ENCODE data around the gene GUCA2A.

Gene GUCA2A

GRCh38 chr1:42152907-42153600 is 11.5 kb downstream of the GUCA2A start, which contains the start of gene GUCA2B:
Gene GUCA2B (plus strand): TSS chr1:42153410. CDS start chr1:42153451, 41 bp downstream.
- no peak for DNase-seq (ENCODE audit: low read depth)
- H3K4me3 ChIP-seq (replicated peaks; ENCODE audit: low read depth, low read length): no peak within 1 kb of the TSS
- no peak for TF ChIP-seq CTCF (IDR thresholded peaks at IDR 0.05; ENCODE audit: low read length, missing control alignments)

- TF ChIP-seq CTCF (IDR thresholded peaks at IDR 0.05; ENCODE audit: low read length, missing control alignments): no peak
- no peak for DNase-seq (ENCODE audit: low read depth)
- H3K4me3 ChIP-seq (replicated peaks; ENCODE audit: low read depth, low read length): no peak overlapping the region
These were observed 12.4 kb downstream of the GUCA2A start for GRCh38 chr1:42152119-42152518.

- no peak for DNase-seq (ENCODE audit: low read depth)
- H3K4me3 ChIP-seq (replicated peaks; ENCODE audit: low read depth, low read length): no peak overlapping the region
- TF ChIP-seq CTCF (IDR thresholded peaks at IDR 0.05; ENCODE audit: low read length, missing control alignments): no peak
These were observed 13.9 kb downstream of the GUCA2A start for GRCh38 chr1:42150651-42151050.

GRCh38 chr1:42148166-42148565 is 16.4 kb downstream of the GUCA2A start:
- no peak for DNase-seq (ENCODE audit: low read depth)
- TF ChIP-seq CTCF (IDR thresholded peaks at IDR 0.05; ENCODE audit: low read length, missing control alignments): no peak

GRCh38 chr1:42146626-42147320 is 17.8 kb downstream of the GUCA2A start:
- TF ChIP-seq CTCF (IDR thresholded peaks at IDR 0.05; ENCODE audit: low read length, missing control alignments): peak; percentile 93
- peak; percentile 67 for DNase-seq (ENCODE audit: low read depth)
- H3K4me3 ChIP-seq (replicated peaks; ENCODE audit: low read depth, low read length): no peak overlapping the region

More at GRCh38 chr1:42148166-42148565, 16.4 kb downstream of the GUCA2A start:
- no peak overlapping the region for H3K4me3 ChIP-seq (replicated peaks; ENCODE audit: low read depth, low read length)

GRCh38 chr1:42145764-42146625 is 18.6 kb downstream of the GUCA2A start:
- no peak overlapping the region for H3K4me3 ChIP-seq (replicated peaks; ENCODE audit: low read depth, low read length)
- no peak for DNase-seq (ENCODE audit: low read depth)
- TF ChIP-seq CTCF (IDR thresholded peaks at IDR 0.05; ENCODE audit: low read length, missing control alignments): no peak

Measured in fibroblast of pulmonary artery (primary cell).